HS-5 (cell line): ENCODE results near the gene HLA-DRB5.
"Not testable (repeated sequence)": the region's sequence is repeated elsewhere in the genome, so short reads cannot be mapped to it uniquely, and the experiment has no call there.

Source experiments
- DNase-seq: peaks from one replicate; pipeline ENCODE4 v3.0.0-alpha.2; 2012; ENCODE audit warnings: low read depth

The HLA-DRB5 gene

DNA sequence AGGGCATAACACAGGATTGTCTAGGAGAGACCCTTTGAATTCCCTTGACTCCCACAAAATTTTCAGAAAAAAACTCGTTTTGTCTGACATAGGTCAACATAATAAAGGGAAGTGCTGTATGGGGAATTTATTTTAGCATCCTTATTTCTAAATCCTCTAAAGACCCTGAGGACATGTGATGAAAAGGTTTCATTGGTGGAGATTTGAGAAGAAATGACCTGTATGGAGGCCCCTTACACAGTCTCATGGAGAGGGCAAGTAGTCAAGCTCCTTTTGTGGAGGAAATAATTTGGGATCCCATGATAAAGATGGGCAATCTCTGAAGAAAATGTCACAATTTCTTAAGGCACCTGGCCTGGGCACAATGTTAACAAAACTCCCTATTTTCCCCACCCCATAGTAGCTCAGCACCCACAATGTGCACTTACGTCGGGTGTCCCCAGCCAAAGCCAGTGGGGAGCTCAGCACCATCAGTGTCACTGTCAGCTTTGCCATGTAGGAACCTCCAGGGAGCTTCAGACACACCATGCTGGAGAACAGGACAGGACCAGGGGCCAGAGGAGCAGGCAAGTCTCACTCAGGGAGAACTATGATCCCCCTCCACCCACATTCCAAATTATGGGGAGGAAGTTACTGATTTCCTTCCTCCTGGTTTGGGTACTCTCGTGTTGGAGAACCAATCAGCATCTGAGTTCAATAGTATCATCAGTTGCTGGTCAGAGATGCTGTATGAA lies at the start of gene HLA-DRB5:
TSS of gene HLA-DRB5 (minus strand) at position 591 of the 734 bp plus-strand sequence. CDS start at position 528, 63 bp downstream.
- DNase-seq: no peak

DNA sequence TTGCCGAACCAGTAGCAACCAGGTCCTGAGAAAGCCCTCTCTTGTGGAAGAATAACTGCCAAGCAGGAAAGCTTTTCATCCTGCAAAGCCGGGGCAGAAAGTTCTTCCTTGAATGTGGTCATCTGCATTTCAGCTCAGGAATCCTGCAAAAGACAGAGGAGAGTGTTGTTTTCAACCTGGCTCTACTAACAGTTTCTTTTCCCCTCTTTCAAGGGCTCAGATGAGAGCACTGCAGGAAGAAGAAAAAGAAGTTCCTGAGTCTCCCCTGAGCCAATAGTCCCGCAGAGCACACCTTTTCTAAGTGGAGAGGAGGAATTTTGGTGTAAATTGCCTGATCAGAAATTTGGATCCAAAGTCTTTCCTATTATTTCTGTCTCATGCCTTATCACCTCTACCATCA lies 48.9 kb upstream of the HLA-DRB5 start:
- DNase-seq: no peak

DNA sequence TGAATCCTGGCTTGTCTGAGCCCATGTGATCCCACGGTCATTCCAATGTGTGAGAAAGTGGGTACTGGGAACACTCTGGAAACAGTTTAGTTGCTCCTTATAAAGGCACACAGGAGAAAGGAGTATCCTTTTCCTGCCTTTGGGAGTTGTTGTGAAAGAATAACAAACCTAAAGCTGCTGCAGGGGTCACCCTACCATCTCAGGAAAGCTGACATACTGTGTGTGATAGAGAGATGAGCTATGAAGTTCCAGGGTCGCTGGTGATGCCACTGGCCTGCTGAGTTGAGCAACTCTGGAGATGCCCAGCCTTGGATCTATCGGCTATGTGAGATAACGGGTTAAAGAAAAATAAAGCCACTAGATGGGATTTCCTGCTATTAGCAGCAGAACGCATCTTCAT lies 47.4 kb upstream of the HLA-DRB5 start:
- not testable (repeated sequence) for DNase-seq

DNA sequence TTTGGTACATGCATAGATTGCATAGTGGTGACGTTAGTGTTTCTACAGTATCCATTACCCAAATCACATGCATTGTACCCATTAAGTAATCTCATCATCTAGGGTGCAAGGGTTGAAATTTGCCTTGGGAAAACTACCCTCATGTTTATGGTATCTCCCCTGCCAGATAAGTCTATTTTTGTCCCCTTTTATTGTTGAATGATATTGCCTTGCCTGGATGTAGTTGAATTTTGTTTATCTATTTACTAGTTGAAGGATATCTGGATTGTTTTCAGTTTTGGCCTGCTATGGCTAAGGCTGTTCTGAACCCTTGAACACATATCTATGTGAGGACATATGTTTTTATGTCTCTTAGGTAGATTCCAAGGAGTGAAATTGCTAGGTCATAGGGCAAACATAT lies 46.2 kb upstream of the HLA-DRB5 start:
- no peak for DNase-seq

DNA sequence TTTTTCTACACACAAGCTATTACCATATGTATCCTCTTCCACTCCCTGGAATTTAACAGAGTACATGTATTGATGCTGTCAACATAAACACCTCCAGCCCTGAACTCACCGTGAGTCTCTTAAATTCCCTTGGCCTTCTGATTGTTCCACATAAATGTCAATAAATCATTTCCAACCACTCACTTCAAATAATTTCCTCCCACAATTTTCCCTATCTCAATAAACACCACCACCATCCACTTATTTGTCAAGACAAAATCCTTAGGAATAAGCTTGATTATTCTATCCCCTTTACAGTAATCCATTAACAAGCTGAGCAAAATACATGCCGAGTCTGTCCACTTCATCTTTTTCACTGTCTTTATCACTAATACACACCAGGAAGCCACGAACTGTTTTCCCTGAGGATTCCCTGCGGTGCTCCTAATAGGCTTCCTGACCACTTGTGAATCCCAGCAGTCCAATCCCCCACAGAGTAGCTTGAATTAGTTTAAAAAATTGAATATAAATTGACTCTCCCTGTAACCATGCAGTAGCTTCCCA lies 40.3 kb upstream of the HLA-DRB5 start:
- DNase-seq: no peak

DNA sequence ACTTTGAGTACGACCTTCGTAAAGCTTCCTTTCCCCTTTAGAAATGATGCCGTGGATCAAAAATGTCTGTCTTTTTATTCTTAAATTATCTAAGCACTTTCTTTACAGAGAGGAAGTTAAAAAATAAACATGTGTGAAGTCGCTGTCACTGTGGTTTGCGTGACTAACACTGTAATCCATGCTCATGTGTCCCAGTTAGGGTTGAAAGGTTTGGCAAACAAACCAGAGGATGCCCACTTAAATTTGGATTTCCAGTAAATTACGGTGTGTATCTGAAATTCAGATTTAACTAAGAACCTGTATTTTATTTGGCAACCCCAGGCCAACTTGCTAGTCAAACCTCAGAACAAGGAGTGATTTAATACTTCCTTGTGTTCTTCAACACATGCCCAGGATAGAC lies 38.5 kb upstream of the HLA-DRB5 start:
- no peak for DNase-seq

DNA sequence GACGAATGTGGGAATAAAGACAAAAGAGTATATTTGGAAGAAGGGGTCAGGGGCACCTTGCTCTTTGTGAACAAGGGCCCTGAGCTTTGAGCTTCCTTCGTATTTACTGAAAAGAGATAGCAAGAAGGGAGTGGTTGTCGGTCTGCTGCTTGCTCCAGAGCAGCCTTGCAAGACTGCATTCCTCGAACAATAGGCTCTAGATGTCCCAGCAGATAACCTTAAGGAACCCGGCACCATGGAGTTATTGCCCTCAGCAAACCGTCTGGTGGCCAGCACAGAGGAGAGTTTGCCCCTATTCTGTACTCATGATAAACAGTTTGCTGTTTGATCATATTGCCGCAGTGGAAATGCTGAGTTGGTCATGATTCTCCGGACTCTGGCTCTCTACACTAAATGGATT lies 36.9 kb upstream of the HLA-DRB5 start:
- DNase-seq: no peak

DNA sequence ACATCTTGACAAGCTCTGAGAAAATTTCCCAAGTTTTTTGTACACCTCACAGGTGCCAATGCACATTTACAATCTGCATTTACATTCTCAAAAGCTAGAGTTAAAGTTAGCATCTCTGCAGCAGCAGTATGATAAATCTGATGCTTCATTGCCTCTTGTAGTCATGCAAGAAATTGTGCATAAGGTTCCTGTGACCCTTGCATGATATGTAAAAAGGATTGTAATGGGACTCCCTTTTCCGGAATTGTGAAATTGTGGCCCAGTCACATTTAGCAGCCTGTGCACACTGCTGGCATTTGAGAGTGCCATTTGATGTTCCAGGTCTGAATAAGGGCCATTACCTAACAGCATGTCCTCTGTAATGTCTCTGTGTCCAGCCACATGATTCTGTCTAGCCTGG lies 35.4 kb upstream of the HLA-DRB5 start:
- no peak for DNase-seq

DNA sequence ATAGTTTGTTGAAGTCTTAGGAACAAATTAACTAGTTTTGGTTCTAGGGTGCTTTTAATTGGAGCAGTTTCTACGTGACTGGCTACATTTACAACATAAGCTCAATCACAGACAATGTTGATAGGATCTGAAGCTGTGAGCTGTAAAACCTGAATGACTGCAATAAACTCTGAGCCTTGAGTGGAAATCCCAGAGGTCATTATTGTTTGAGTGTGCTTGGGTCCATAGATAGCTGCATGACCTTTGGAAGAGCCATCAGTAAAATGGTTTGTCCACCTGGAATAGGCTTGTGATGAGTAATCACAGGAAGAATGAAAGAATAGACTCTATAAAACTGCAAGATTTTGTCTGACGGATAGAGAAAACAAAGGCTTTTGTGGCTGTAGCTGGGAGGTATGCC lies 32.9 kb upstream of the HLA-DRB5 start:
- no peak for DNase-seq

DNA sequence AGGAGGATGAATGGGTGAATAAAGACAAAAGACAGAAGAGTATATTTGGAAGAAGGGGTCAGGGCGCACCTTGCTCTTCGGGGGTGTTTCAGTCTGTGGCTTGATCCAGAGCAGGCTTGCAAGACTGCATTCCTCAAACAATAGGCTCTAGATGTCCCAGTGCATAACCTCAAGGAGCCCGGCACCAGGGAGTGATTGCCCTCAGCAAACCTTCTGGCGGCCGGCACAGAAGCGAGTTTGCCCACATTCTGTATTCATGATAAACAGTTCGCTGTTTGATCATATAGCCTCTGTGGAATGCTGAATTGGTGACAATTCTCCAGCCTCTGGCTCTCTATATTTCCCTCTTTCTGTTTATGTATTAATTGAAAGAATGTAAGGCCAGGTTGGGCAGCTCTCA lies 29.7 kb upstream of the HLA-DRB5 start:
- no peak for DNase-seq

DNA sequence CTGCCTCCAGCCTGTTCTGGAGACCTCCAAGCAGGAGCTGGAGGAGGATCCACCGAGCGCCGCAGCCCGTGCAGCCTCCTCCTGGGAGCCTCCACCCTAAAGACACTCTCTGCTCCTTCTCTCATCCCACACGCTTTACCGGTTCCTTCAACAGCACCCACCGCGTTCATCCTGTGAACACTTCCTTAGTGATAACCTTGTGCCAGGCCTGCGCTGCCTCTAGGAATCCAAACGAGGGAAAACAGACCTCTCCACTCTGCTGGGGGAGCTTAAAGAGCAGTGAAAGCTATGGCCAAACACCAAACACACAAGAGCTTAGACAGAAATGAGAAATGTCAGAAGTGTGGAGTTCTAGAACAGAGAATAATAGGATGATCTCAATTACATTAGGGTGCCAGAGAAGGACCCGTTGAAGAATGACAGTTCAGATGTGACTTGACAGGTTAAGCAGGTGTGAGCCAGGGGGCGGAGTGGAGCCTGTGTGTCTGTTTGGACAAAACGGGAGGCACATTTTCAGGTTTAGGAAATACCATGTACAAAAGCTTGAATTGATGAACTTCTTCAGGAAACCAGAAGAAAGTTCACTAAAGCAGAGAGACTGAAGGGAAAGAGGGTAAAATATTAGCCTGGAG lies 28.5 kb upstream of the HLA-DRB5 start:
- no peak for DNase-seq

DNA sequence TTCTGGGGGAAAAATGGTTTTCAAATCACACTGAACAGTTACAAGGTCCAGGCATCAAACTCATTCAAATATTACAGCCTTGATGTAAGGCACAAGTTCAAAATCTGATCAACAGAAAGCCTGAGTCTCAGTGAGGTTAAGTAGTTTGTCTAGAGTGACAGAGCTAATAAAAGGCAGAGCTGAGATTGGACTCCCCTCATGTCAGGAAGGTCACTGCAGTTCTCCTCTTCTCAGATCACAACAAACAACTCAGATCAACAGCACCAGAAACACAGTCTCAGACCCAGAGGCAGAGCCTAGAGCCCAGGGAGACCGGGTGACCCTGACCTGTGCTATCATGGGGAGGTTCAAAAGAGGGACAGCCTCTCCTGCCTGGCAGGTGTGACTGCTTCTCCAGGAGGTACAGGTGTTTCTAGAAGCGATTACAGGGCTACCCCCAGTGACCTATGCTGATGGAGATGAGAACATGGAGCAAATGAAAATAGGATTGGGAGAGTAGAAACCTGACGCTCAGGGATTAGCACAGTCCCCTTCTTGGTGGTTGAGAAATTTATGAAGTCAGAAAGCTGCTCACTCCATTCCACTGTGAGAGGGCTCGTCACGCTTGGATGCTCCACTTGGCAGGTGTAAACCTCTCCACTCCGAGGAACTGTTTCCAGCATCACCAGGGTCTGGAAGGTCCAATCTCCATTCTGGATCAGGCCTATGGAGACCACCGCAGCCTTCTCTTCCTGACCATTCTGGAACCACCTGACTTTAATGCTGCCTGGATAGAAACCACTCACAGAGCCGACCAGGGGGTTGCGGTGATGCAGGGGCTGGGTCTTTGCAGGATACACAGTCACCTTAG lies 24.3 kb upstream of the HLA-DRB5 start:
- DNase-seq: no peak

DNA sequence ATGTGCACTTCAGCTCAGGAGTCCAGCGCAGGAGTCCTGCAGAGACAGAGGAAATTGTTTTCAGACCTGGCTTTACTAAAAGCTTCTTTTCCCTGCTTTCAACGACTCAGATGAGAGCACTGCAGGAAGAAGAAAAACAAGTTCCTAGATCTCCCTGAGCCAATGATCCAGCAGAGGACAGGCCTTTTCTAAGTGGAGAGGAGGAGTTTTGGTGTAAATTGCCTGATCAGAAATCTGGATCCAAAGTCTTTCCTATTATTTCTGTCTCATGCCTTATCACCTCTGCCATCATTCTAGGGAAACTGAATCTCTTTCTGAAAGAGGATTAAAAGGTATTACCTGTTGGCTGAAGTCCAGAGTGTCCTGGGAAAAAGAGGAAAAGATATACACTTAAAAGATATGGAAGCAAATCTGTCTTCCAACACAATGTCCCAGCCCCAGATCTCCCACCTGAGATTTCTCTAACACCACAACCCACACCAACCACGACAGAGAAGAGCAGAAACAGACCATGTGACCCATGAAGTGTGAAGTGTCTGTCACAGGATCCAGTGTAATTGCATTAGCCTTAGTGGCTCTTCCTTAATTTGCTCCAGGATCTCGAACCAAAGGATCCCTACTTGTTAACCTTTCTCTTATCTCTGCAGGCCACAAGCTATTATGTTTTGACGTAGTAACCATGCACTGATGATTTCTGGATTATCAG lies 23.1 kb upstream of the HLA-DRB5 start:
- DNase-seq: no peak

DNA sequence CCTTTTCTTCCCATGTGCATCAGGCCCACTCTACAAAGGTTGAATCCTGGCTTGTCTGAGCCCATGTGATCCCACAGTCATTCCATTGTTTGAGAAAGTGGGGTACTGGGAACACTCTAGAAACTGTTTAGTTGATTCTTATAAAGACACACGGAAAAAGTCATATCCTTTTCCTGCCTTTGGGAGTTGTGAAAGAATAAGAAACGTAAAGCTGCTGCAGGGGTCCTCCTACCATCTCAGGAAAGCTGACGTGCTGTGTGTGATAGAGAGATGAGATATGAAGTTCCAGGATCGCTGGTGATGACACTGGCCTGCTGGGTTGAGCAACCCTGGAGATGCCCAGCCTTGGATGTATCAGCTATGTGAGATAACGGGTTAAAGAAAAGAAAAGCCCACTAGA lies 21.3 kb upstream of the HLA-DRB5 start:
- no peak for DNase-seq

DNA sequence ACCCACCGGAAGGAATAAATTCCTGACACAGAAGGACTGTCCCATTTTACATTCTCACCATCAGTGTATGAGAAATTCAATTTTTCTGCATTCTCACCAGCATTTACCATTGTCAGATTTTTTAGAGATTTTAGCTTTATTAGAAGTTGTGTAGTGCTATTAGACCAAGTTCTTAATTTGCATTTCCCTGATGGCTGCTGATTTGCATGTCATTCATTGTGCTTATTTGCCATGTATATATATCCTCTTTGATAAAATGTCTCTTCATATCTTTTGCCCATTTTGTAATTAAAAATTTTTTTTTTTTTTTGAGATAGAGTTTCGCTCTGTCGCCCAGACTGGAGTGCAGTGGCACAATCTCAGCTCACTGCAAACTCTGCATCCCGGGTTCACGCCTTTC lies 9.8 kb upstream of the HLA-DRB5 start:
- DNase-seq: no peak

DNA sequence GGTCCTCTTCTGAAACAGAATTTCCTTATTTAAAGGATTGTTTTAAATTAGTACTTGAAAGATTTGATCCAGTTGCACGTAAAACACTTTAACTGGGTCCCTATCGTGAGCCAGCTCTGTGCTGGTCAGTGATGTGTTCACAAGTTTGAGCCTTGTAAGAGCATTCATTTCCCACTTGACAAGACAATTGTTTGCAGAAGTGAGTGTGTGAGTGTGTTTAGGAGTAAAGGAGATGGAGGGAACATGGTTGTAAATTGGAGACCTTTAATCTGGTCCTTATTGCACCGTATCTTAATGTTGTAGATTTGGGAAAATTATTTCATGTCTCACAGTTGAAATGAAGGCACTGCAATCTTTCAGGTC lies 325 bp upstream of the HLA-DRB5 start:
- DNase-seq: not testable (repeated sequence)

DNA sequence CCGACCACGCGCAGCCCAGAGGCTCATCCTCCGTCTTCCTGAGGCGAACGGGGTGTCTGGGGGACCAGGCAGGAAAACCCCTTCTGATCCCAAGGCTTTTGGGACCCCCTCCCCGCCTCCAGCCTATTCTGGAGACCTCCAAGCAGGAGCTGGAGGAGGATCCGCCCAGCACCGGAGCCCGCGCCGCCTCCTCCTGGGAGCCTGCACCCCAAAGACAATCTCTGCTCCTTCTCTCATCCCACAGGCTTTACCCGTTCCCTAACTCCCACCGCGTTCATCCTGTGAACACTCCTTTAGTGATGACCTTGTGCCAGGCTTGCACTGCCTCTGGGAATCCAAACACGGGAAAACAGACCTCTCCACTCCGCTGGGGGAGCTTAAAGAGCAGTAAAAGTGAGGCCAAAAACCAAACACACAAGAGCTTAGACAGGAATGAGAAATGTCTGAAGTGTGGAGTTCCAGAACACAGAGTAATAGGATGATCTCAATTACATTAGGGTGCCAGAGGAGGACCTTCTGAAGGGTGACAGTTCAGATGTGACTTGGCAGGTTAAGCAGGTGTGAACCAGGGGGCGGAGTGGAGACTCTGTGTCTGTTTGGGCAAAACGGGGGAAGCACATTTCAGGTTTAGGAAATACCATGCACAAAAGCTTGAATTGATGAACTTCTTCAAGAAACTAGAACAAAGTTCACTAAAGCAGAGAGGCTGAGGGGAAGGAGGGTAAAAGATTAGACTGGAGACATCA lies 7.6 kb downstream of the HLA-DRB5 start:
- DNase-seq: no peak

DNA sequence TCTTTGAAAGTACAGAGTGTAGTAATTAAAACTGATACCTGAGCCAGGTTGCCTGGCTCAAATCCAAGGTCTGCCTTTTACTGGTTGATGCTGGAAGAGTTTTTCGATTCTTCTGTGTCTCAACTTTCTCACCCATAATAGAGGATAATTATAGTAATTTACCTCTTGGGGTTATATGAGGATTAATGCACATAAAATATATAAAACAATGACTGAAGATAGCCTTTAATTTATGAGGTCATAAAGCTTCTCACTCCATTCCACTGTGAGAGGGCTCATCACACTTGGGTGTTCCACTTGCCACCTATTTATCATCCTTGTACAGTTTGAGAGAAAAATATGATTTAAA lies 10.2 kb downstream of the HLA-DRB5 start:
- DNase-seq: no peak

DNA sequence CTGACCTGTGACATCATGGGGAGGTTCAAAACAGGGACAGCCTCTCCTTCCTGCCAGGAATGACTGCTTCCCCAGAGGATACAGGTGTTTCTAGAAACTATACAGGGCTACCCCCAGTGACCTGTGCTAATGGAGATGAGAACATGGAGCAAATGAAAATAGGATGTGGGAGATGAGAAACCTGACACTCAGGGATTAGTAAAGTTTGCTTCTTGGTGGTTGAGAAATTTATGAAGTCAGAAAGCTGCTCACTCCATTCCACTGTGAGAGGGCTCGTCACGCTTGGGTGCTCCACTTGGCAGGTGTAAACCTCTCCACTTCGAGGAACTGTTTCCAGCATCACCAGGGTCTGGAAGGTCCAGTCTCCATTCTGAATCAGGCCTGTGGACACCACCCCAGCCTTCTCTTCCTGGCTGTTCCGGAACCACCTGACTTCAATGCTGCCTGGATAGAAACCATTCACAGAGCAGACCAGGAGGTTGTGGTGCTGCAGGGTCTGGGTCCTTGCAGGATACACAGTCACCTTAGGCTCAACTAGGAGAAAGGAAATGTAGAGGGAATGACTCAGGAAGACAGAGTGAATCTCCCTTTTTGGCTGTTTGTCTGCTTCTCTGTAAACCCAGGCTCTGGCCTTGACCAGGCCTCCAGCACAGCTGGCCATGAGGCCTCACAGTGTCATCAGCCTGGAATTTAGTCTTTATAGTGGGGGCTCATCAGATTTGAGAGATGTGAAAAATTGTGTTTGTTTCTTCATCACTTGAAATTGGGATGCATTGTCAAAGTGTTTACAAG lies 10.8 kb downstream of the HLA-DRB5 start:
- DNase-seq: no peak

DNA sequence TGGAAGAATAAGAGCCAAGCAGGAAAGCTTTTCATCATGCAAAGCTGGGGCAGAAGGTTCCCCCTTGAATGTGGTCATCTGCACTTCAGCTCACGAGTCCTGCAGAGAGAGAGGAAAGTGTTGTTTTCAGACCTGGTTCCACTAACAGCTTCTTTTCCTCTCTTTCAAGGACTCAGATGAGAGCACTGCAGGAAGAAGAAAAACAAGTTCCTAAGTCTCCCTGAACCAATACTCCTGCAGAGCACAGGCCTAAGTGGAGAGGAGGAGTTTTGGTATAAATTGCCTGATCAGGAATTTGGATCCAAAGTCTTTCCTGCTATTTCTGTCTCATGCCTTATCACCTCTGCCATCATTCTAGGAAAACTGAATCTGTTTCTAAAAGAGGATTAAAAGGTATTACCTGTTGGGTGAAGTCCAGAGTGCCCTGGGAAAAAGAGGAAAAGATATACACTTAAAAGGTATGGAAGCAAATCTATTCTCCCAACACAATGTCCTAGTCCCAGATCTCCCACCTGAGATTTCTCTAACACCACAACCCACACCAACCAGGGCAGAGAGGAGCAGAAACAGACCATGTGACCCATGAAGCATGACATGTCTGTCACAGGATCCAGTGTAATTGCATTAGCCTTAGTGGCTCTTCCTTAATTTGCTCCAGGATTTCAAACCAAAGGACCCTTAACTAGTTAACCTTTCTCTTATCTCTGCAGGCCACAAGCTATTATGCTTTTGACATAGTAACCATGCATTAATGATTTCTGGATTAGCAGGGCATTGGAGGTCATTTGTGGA lies 12.2 kb downstream of the HLA-DRB5 start:
- DNase-seq: no peak
